Activated T-helper 1 cell treated with anti-CD3 and anti-CD28 coated beads, Interleukin-12 subunit alpha, Interleukin-12 subunit beta, Interleukin-2, Interleukin-4 antibody, amounts not matched to agents 30 ng/mL and 10 ng/mL and 1 ng/mL, durations not matched to agents 14 hours and 24 hours and 36 hours (primary cell): ENCODE data around the gene VSIG10L. TPM values are rescaled to one million over a fixed set of nuclear protein-coding genes. Genes with fewer than 3 reads are reported as not detected.

ENCODE experiments used
- DNase-seq: peaks from one replicate; pipeline ENCODE4 v3.0.0; 2021; ENCODE audit warnings: low spot score
- H3K27ac Mint-ChIP-seq: one replicate; pipeline ENCODE4 v1.8.0; 2021; ENCODE audit warnings: mild to moderate bottlenecking, mixed read lengths
- H3K27me3 Mint-ChIP-seq: one replicate; pipeline ENCODE4 v1.8.0; 2022; ENCODE audit warnings: mild to moderate bottlenecking, moderate library complexity, mixed read lengths; ENCODE audit not compliant: insufficient read depth
- H3K36me3 Mint-ChIP-seq: one replicate; pipeline ENCODE4 v1.8.0; 2021; ENCODE audit warnings: low read depth, mixed read lengths
- H3K4me1 Mint-ChIP-seq: one replicate; pipeline ENCODE4 v1.8.0; 2021; ENCODE audit warnings: low read depth, mixed read lengths
- H3K4me3 Mint-ChIP-seq: one replicate; pipeline ENCODE4 v1.8.0; 2021; ENCODE audit warnings: mild to moderate bottlenecking, moderate library complexity, mixed read lengths
- H3K9me3 Mint-ChIP-seq: one replicate; pipeline ENCODE4 v1.8.0; 2021; ENCODE audit warnings: mixed read lengths
- intact Hi-C: fragments of 100-400 bp; cut with micrococcal nuclease; formaldehyde crosslinking; loops from one replicate; pipeline ENCODE4 v1.15.1; 2024
- total RNA-seq: library from RNA; stranded (reverse); gene quantifications from 2 replicates; pipeline ENCODE4 v1.2.3, GENCODE V29; 2022

The VSIG10L gene
- total RNA-seq, 1 donor from 2014 or later, result 6.0 TPM

GRCh38 chr19:51341066-51341465, 873 bp downstream of the VSIG10L start:
- DNase-seq, result no peak
- Mint-ChIP-seq H3K27ac (no peak overlapping the region), H3K4me3 (peak overlapping the region; percentile 57), H3K27me3 (peaks cover 6% of the 10 kb centered on the region), H3K9me3 (no peaks in the 10 kb centered on the region), H3K4me1 (peaks cover 26% of the 10 kb centered on the region), H3K36me3 (peaks cover 15% of the 10 kb centered on the region)
- intact Hi-C loops, result no loop called here

- H3K27me3 Mint-ChIP-seq, result peaks cover 6% of the 10 kb centered on the region
- intact Hi-C loops, result loop anchor here (1.0 to 2.0 kb wide), 11 partner anchors 13 to 363 kb away; no protein-coding TSS in a partner anchor
Measured at GRCh38 chr19:51339687-51340656, 2.0 kb downstream of the VSIG10L start.

GRCh38 chr19:51339313-51339686, 2.6 kb downstream of the VSIG10L start:
- H3K27me3 Mint-ChIP-seq, result peaks cover 6% of the 10 kb centered on the region
- peak overlapping the region; percentile 93 for H3K4me3 Mint-ChIP-seq
- H3K4me1 Mint-ChIP-seq, result peaks cover 22% of the 10 kb centered on the region
- H3K36me3 Mint-ChIP-seq, result peaks cover 8% of the 10 kb centered on the region
- H3K27ac Mint-ChIP-seq, result peak overlapping the region; percentile 90
- intact Hi-C loops, result loop anchor here (1.0 to 2.0 kb wide), 11 partner anchors 12 to 364 kb away; no protein-coding TSS in a partner anchor
- no peaks in the 10 kb centered on the region for H3K9me3 Mint-ChIP-seq
- DNase-seq, result no peak

More at GRCh38 chr19:51339687-51340656, 2.0 kb downstream of the VSIG10L start:
- H3K36me3 Mint-ChIP-seq, result peaks cover 11% of the 10 kb centered on the region
- peak overlapping the region; percentile 93 for H3K4me3 Mint-ChIP-seq
- no peaks in the 10 kb centered on the region for H3K9me3 Mint-ChIP-seq
- H3K27ac Mint-ChIP-seq, result peak overlapping the region; percentile 90
- H3K4me1 Mint-ChIP-seq, result peaks cover 25% of the 10 kb centered on the region
- peak; percentile 90 for DNase-seq

- peaks cover 8% of the 10 kb centered on the region for H3K36me3 Mint-ChIP-seq
- peak overlapping the region; percentile 90 for H3K27ac Mint-ChIP-seq
- no peaks in the 10 kb centered on the region for H3K9me3 Mint-ChIP-seq
- DNase-seq, result peak; percentile 80
- intact Hi-C loops, result loop anchor here (1.0 to 2.0 kb wide), 11 partner anchors 11 to 364 kb away; no protein-coding TSS in a partner anchor
- H3K4me1 Mint-ChIP-seq, result peaks cover 22% of the 10 kb centered on the region
- H3K27me3 Mint-ChIP-seq, result peaks cover 6% of the 10 kb centered on the region
- peak overlapping the region; percentile 93 for H3K4me3 Mint-ChIP-seq
Measured at GRCh38 chr19:51338563-51339312, 3.2 kb downstream of the VSIG10L start.

- no peaks in the 10 kb centered on the region for H3K9me3 Mint-ChIP-seq
- intact Hi-C loops, result loop anchor here (2.0 kb wide), 2 partner anchors 299 to 365 kb away; no protein-coding TSS in a partner anchor
- peaks cover 20% of the 10 kb centered on the region for H3K4me1 Mint-ChIP-seq
- no peak overlapping the region for H3K27ac Mint-ChIP-seq
- DNase-seq, result no peak
- peak overlapping the region; percentile 93 for H3K4me3 Mint-ChIP-seq
- peaks cover 8% of the 10 kb centered on the region for H3K36me3 Mint-ChIP-seq
- H3K27me3 Mint-ChIP-seq, result peaks cover 6% of the 10 kb centered on the region
Measured at GRCh38 chr19:51337861-51338562, 3.9 kb downstream of the VSIG10L start.

GRCh38 chr19:51337141-51337860, 4.6 kb downstream of the VSIG10L start:
- H3K27me3 Mint-ChIP-seq, result peaks cover 6% of the 10 kb centered on the region
- no peak overlapping the region for H3K4me3 Mint-ChIP-seq
- no peak for DNase-seq
- intact Hi-C loops, result no loop called here
- peaks cover 4% of the 10 kb centered on the region for H3K36me3 Mint-ChIP-seq
- H3K9me3 Mint-ChIP-seq, result no peaks in the 10 kb centered on the region
- H3K27ac Mint-ChIP-seq, result no peak overlapping the region
- H3K4me1 Mint-ChIP-seq, result peaks cover 14% of the 10 kb centered on the region

GRCh38 chr19:51333836-51334460, 8.0 kb downstream of the VSIG10L start:
- H3K27me3 Mint-ChIP-seq, result peaks cover 3% of the 10 kb centered on the region
- no peak overlapping the region for H3K4me3 Mint-ChIP-seq
- intact Hi-C loops, result no loop called here
- H3K27ac Mint-ChIP-seq, result no peak overlapping the region
- peaks cover 7% of the 10 kb centered on the region for H3K36me3 Mint-ChIP-seq
- no peaks in the 10 kb centered on the region for H3K9me3 Mint-ChIP-seq
- DNase-seq, result no peak
- H3K4me1 Mint-ChIP-seq, result peaks cover under 1% of the 10 kb centered on the region

GRCh38 chr19:51331716-51332115, 10.2 kb downstream of the VSIG10L start:
- no peak overlapping the region for H3K4me3 Mint-ChIP-seq
- DNase-seq, result no peak
- peaks cover 6% of the 10 kb centered on the region for H3K27me3 Mint-ChIP-seq
- no peaks in the 10 kb centered on the region for H3K9me3 Mint-ChIP-seq
- intact Hi-C loops, result no loop called here
- peaks cover 6% of the 10 kb centered on the region for H3K4me1 Mint-ChIP-seq
- H3K36me3 Mint-ChIP-seq, result peaks cover 9% of the 10 kb centered on the region
- H3K27ac Mint-ChIP-seq, result no peak overlapping the region

- H3K27ac Mint-ChIP-seq, result no peak overlapping the region
- DNase-seq, result no peak
- H3K4me3 Mint-ChIP-seq, result no peak overlapping the region
- peaks cover 8% of the 10 kb centered on the region for H3K27me3 Mint-ChIP-seq
- H3K9me3 Mint-ChIP-seq, result no peaks in the 10 kb centered on the region
- peaks cover 6% of the 10 kb centered on the region for H3K4me1 Mint-ChIP-seq
- peaks cover 9% of the 10 kb centered on the region for H3K36me3 Mint-ChIP-seq
- intact Hi-C loops, result no loop called here
Measured at GRCh38 chr19:51331193-51331592, 10.7 kb downstream of the VSIG10L start.

GRCh38 chr19:51330366-51330765, 11.6 kb downstream of the VSIG10L start:
- intact Hi-C loops, result no loop called here
- Mint-ChIP-seq H3K4me3 (no peak overlapping the region), H3K4me1 (peaks cover 12% of the 10 kb centered on the region), H3K9me3 (no peaks in the 10 kb centered on the region), H3K27ac (no peak overlapping the region), H3K36me3 (peaks cover 9% of the 10 kb centered on the region), H3K27me3 (peaks cover 16% of the 10 kb centered on the region)
- DNase-seq, result no peak

- H3K27ac Mint-ChIP-seq, result no peak overlapping the region
- no peak overlapping the region for H3K4me3 Mint-ChIP-seq
Measured at GRCh38 chr19:51329411-51329810, 12.5 kb downstream of the VSIG10L start.

More at GRCh38 chr19:51329411-51329810, 12.5 kb downstream of the VSIG10L start:
- Mint-ChIP-seq H3K27me3 (peaks cover 19% of the 10 kb centered on the region), H3K4me1 (peaks cover 12% of the 10 kb centered on the region), H3K9me3 (no peaks in the 10 kb centered on the region), H3K36me3 (peaks cover 9% of the 10 kb centered on the region)
- no peak for DNase-seq
- intact Hi-C loops, result no loop called here
